ENCODE data around the gene CCT7.

DNA sequence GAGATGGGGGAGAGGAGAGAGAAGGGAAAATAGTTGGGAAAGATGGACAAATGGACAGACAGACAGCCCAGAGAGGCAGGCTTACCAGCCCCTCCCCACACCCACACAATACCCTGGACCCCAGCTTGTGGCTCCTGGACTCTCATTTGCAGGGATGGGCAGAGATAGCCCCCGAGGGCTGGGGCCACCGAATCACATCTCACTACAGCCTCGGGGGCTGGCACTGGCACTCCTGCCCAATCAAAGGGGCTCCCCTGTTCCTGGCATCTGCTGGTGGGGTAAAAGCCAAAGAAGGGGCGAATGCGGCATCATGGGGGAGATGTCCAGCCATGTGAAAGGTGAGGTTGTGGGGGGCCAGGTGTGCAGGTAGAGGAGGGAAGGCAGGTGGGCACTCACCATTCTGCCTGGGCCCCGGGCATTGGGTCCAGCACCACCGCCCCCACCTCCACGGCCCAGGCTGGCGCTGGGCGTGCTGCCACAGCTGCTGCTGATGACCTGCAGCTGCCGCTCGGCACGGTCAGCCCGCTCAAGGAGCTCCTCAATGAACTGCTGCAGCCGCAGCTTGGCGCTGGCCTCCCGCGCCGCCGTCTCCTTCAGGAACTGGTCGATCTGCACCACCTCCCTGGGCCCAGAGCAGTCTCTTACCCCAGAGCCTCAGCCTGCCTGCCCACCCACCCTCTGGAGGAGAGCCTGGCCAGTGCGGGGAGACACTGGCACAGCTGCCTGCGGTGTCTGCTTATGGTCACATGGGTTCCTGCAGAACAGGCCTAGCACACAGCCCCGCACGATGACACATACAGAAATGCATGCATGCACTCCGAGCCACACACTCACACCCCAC is 32.2 kb downstream of the CCT7 start:
- TF ChIP-seq, protein P1, sequence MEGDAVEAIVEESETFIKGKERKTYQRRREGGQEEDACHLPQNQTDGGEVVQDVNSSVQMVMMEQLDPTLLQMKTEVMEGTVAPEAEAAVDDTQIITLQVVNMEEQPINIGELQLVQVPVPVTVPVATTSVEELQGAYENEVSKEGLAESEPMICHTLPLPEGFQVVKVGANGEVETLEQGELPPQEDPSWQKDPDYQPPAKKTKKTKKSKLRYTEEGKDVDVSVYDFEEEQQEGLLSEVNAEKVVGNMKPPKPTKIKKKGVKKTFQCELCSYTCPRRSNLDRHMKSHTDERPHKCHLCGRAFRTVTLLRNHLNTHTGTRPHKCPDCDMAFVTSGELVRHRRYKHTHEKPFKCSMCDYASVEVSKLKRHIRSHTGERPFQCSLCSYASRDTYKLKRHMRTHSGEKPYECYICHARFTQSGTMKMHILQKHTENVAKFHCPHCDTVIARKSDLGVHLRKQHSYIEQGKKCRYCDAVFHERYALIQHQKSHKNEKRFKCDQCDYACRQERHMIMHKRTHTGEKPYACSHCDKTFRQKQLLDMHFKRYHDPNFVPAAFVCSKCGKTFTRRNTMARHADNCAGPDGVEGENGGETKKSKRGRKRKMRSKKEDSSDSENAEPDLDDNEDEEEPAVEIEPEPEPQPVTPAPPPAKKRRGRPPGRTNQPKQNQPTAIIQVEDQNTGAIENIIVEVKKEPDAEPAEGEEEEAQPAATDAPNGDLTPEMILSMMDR (IDR thresholded peaks at IDR 0.05; ENCODE audit: control extremely low read depth in 1 of 3, insufficient read depth in 1 of 3, low read depth in 1 of 3, low read length in 3 of 3): no peak
- TF ChIP-seq POLR2A (IDR thresholded peaks at IDR 0.05; ENCODE audit: control extremely low read depth in 1 of 2, low read depth in 2 of 2, low read length in 2 of 2) (no peak), POLR2AphosphoS5 (IDR thresholded peaks at IDR 0.05; ENCODE audit: low read depth, low read length) (no peak), EZH2 (IDR thresholded peaks at IDR 0.05; ENCODE audit: low read depth, low read length, severe bottlenecking) (no peak), CBX5 (IDR thresholded peaks at IDR 0.05; ENCODE audit: low read depth, low read length) (no peak), TAF7 (optimal IDR thresholded peaks at IDR 0.05; ENCODE audit: borderline replicate concordance, low read depth, low read length) (no peak), YY1 (IDR thresholded peaks at IDR 0.05; ENCODE audit: low read depth, low read length) (no peak), GTF2F1 (IDR thresholded peaks at IDR 0.05; ENCODE audit: borderline replicate concordance, low read depth, low read length) (no peak), RXRA (IDR thresholded peaks at IDR 0.05; ENCODE audit: insufficient read depth, low read depth, low read length) (no peak), SUZ12 (IDR thresholded peaks at IDR 0.05; ENCODE audit: low read length) (no peak), TEAD4 (IDR thresholded peaks at IDR 0.05; ENCODE audit: low read depth, low read length) (no peak)
- TF ChIP-seq, protein P2, sequence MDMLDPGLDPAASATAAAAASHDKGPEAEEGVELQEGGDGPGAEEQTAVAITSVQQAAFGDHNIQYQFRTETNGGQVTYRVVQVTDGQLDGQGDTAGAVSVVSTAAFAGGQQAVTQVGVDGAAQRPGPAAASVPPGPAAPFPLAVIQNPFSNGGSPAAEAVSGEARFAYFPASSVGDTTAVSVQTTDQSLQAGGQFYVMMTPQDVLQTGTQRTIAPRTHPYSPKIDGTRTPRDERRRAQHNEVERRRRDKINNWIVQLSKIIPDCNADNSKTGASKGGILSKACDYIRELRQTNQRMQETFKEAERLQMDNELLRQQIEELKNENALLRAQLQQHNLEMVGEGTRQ (IDR thresholded peaks at IDR 0.05; ENCODE audit: low read length): no peak
- TF ChIP-seq, protein P3, sequence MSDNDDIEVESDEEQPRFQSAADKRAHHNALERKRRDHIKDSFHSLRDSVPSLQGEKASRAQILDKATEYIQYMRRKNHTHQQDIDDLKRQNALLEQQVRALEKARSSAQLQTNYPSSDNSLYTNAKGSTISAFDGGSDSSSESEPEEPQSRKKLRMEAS (IDR thresholded peaks at IDR 0.05): no peak
- TF ChIP-seq, protein P4, sequence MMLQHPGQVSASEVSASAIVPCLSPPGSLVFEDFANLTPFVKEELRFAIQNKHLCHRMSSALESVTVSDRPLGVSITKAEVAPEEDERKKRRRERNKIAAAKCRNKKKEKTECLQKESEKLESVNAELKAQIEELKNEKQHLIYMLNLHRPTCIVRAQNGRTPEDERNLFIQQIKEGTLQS (IDR thresholded peaks at IDR 0.05; ENCODE audit: insufficient read depth, low read depth, low read length): no peak

Data from H1 (cell line).